Measurements from ENCODE around the gene DBP. TPM values are rescaled to one million over a fixed set of nuclear protein-coding genes. Genes with fewer than 3 reads are reported as not detected.

Gene DBP
- polyA plus RNA-seq, 3 donors = 12.8 to 22.3 (median 17.5) TPM

DNA sequence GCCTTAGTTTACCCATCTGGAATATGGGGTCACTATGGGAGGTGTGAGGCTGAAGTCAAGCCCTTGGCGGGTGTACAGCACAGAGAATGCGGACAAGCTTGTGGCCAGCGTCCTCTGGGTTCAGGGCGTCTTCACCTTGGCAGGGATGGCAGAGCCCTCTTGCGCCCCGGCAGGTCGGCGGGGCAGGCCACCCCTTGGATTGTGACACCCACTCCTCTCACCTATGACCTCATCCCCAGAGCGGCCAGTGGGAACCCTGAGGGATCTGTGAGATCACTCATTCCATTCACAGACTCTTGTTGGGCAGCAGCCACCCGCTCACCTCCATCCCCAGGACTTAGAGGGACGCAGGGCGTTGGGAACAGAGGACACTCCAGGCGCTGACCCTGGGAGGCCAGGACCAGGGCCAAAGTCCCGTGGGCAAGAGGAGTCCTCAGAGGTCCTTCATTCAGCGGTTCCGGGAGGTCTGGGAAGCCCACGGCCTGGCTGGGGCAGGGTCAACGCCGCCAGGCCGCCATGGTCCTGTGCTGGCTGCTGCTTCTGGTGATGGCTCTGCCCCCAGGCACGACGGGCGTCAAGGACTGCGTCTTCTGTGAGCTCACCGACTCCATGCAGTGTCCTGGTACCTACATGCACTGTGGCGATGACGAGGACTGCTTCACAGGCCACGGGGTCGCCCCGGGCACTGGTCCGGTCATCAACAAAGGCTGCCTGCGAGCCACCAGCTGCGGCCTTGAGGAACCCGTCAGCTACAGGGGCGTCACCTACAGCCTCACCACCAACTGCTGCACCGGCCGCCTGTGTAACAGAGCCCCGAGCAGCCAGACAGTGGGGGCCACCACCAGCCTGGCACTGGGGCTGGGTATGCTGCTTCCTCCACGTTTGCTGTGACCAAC, 30.5 kb downstream of the DBP start, which contains the start of gene SPACA4:
TSS of gene SPACA4 (plus strand) at position 280 of the 896 bp plus-strand sequence. CDS start at position 517, 237 bp downstream.
- no peak for DNase-seq
- H3K27ac ChIP-seq (ENCODE audit: low read depth in 1 of 2, low read length in 2 of 2) = no peak within 1 kb of the TSS
- TF ChIP-seq CTCF (IDR thresholded peaks at IDR 0.05) = no peak
- Mint-ChIP-seq H3K36me3 (no peaks in the 10 kb centered on the region), H3K4me1 (peaks cover 7% of the 10 kb centered on the region), H3K27ac (peak within 1 kb of the TSS in 2 of 7 donors; percentile 30 to 53), H3K9me3 (no peaks in the 10 kb centered on the region), H3K4me3 (no peak within 1 kb of the TSS), H3K27me3 (ENCODE audit: low read depth in 3 of 3) (peaks cover 3 to 6% (median 4%) of the 10 kb centered on the region in 3 donors)
- no peaks in the 10 kb centered on the region for H4K20me1 ChIP-seq (ENCODE audit: insufficient read depth, low read length)
- no peaks in the 10 kb centered on the region for H3K27me3 ChIP-seq (ENCODE audit: control insufficient read depth in 2 of 2, insufficient read depth in 2 of 2, low read length in 2 of 2)
- H3K79me2 ChIP-seq (ENCODE audit: insufficient read depth, low read length) = no peaks in the 10 kb centered on the region
- no peaks in the 10 kb centered on the region for H3K9me3 ChIP-seq (replicated peaks in 1 of 2; ENCODE audit: control insufficient read depth in 1 of 2, insufficient read depth in 1 of 2, low read length in 2 of 2)
- no peak within 1 kb of the TSS for H3K9ac ChIP-seq (ENCODE audit: insufficient read depth, low read length, poor library complexity, severe bottlenecking)
- H3K4me1 ChIP-seq (ENCODE audit: control insufficient read depth in 1 of 2, insufficient read depth in 2 of 2, low read length in 2 of 2) = peaks cover 3 to 7% of the 10 kb centered on the region in 2 donors
- H2AFZ ChIP-seq (ENCODE audit: insufficient read depth, low read depth, low read length, poor library complexity, severe bottlenecking) = no peak within 1 kb of the TSS
- WGBS (ENCODE audit: insufficient coverage) = 94% methylated on average over 36 of the region's 39 CpGs
- no peaks in the 10 kb centered on the region for H3K36me3 ChIP-seq (replicated peaks in 1 of 2; ENCODE audit: control insufficient read depth in 1 of 2, insufficient read depth in 2 of 2, low read length in 2 of 2)
- no peak within 1 kb of the TSS for H3K4me3 ChIP-seq (replicated peaks in 1 of 3; ENCODE audit: low read depth in 2 of 3, low read length in 3 of 3)
- no peak within 1 kb of the TSS for H3K4me2 ChIP-seq (replicated peaks; ENCODE audit: extremely low read depth, low read length, poor library complexity, severe bottlenecking)
- intact Hi-C loops (cut with micrococcal nuclease) = no loop called here

DNA sequence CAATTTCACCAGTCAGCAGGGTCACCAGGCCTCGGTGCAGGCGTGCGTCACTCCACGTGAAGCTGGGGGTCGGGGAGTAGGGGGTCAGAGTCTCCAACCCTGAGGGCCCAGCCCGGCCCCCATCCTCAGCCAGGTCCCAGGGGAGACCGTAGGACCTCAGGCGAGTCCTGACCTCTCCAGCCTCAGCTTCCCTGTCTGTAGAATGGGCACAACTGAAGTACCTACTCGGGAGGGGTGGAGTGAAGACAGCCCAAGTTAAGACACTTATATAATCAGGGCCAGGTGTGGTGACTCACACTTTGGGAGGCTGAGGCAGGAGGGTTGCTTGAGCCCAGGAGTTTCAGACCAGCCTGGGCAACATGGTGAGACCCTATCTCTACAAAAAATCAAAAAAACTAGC, 33.3 kb downstream of the DBP start:
- Histone ChIP-seq H3K27me3 (ENCODE audit: control insufficient read depth in 2 of 2, insufficient read depth in 2 of 2, low read length in 2 of 2) (no peaks in the 10 kb centered on the region), H4K20me1 (ENCODE audit: insufficient read depth, low read length) (no peaks in the 10 kb centered on the region), H3K36me3 (replicated peaks in 1 of 2; ENCODE audit: control insufficient read depth in 1 of 2, insufficient read depth in 2 of 2, low read length in 2 of 2) (no peaks in the 10 kb centered on the region), H3K4me1 (ENCODE audit: control insufficient read depth in 1 of 2, insufficient read depth in 2 of 2, low read length in 2 of 2) (peaks cover 1 to 4% of the 10 kb centered on the region in 2 donors), H3K4me2 (replicated peaks; ENCODE audit: extremely low read depth, low read length, poor library complexity, severe bottlenecking) (no peak overlapping the region), H3K4me3 (replicated peaks in 1 of 3; ENCODE audit: low read depth in 2 of 3, low read length in 3 of 3) (no peak overlapping the region), H3K9me3 (replicated peaks in 1 of 2; ENCODE audit: control insufficient read depth in 1 of 2, insufficient read depth in 1 of 2, low read length in 2 of 2) (no peaks in the 10 kb centered on the region), H3K9ac (ENCODE audit: insufficient read depth, low read length, poor library complexity, severe bottlenecking) (no peak overlapping the region), H3K27ac (ENCODE audit: low read depth in 1 of 2, low read length in 2 of 2) (no peak overlapping the region), H3K79me2 (ENCODE audit: insufficient read depth, low read length) (no peaks in the 10 kb centered on the region), H2AFZ (ENCODE audit: insufficient read depth, low read depth, low read length, poor library complexity, severe bottlenecking) (no peak overlapping the region)
- DNase-seq = no peak
- intact Hi-C loops (cut with micrococcal nuclease) = no loop called here
- no peak for TF ChIP-seq CTCF (IDR thresholded peaks at IDR 0.05)
- Mint-ChIP-seq H3K4me3 (no peak overlapping the region), H3K36me3 (no peaks in the 10 kb centered on the region), H3K9me3 (no peaks in the 10 kb centered on the region), H3K27me3 (ENCODE audit: low read depth in 3 of 3) (peaks cover under 1 to 8% (median 6%) of the 10 kb centered on the region in 3 donors), H3K27ac (no peak overlapping the region), H3K4me1 (peaks cover 6% of the 10 kb centered on the region)
- 95% methylated on average over 6 of the region's 9 CpGs for WGBS (ENCODE audit: insufficient coverage)

Measured in CD14-positive monocyte (primary cell).